Esophagus squamous epithelium (tissue), 5 donors: ENCODE results near the gene MYOCOS. TPM values are rescaled to one million over a fixed set of nuclear protein-coding genes. Genes with fewer than 3 reads are reported as not detected.
A peak's percentile ranks its signal among the peaks of the same experiment; 100 is the strongest.
"Not testable (repeated sequence)": the region's sequence is repeated elsewhere in the genome, so short reads cannot be mapped to it uniquely, and the experiment has no call there.

Experiments
- DNase-seq: peaks from one replicate; lab custom pipeline; 2025; lab: John Stamatoyannopoulos, UW
- H3K27ac ChIP-seq, 4 donors: fragments of 200-600 bp; sonication (generic); one replicate each; pipeline ENCODE4 v1.5.1; 2016 to 2019; ENCODE audit warnings: mild to moderate bottlenecking in 1 of 4
- H3K27me3 ChIP-seq, 4 donors: fragments of 200-600 bp; sonication (generic); 1 replicate in 3 of 4; 2 replicates in 1 of 4; pipeline versions ENCODE4 v1.5.1 to v1.6.0; 2017 to 2021; ENCODE audit warnings: antibody characterized with exemption in 1 of 4
- H3K36me3 ChIP-seq, 3 donors: fragments of 200-600 bp; sonication (generic); one replicate each; pipeline ENCODE4 v1.5.1; 2016 to 2019
- H3K4me1 ChIP-seq, 3 donors: fragments of 200-600 bp; sonication (generic); one replicate each; pipeline ENCODE4 v1.5.1; 2017 to 2019
- H3K4me3 ChIP-seq, 4 donors: fragments of 200-600 bp; sonication (generic); 1 replicate in 3 of 4; 2 replicates in 1 of 4; pipeline ENCODE4 v1.5.1; 2016 to 2019; ENCODE audit warnings: mild to moderate bottlenecking in 2 of 4, moderate library complexity in 1 of 4
- H3K9me3 ChIP-seq, 3 donors: fragments of 200-600 bp; sonication (generic); one replicate each; pipeline ENCODE4 v1.5.1; 2016 to 2019
- POLR2A ChIP-seq, 4 donors: fragments of 450-650 bp; IDR thresholded peaks; one replicate each; pipeline ENCODE4 v1.6.1; 2017; ENCODE audit warnings: antibody characterized with exemption in 4 of 4, mild to moderate bottlenecking in 4 of 4, moderate library complexity in 3 of 4
- WGBS, 2 donors: methylation state at CpG; one replicate each; pipeline ENCODE4 v1.1.5; 2018; 5-methylcytosine and 5-hydroxymethylcytosine counted together
- intact Hi-C: fragments of 100-400 bp; cut with DNase I; formaldehyde crosslinking; loops from one replicate; pipeline ENCODE4 v1.15.0; 2022
- total RNA-seq, 4 donors: library from RNA; depleted of rRNA; stranded (reverse); fragments of >200 nt; gene quantifications; one replicate each; pipeline ENCODE4 v1.1.0, GENCODE V29; 2016
- TF ChIP-seq, protein P1 (sequence below), 6 experiments: fragments of 450-650 bp in 4 of 6; fragments of 200-600 bp in 2 of 6; sonication (generic) in 2 of 6; IDR thresholded peaks; one replicate each; pipeline ENCODE4 v1.5.1; 2016 to 2019; ENCODE audit warnings: antibody characterized with exemption in 6 of 6, mild to moderate bottlenecking in 4 of 6, moderate library complexity in 4 of 6
- donor health status: DM: yes; HTN: yes; CAD: no.

The MYOCOS gene
- total RNA-seq, 4 donors from 2014 or later: not detected

DNA sequence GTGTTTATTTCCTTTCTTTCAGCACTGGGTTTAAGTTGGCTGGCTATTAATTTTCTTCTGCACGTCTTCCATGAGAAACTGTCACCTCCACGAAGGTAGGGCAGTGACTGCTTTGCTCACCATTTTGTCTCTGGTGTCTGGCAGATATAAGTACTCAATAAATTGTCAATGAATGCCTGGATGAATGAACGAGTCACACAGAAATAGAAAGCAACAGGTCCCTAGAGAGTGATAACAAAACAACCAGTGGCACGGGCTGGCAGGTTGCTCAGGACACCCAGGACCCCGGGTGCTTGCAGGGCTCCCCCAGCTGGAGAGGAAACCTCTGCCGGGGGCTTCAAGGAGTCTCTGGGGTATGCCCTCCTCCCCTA lies 33.7 kb downstream of the MYOCOS start:
- H3K4me1 ChIP-seq: peaks cover 0 to 32% (median 15%) of the 10 kb centered on the region in 3 donors
- H3K9me3 ChIP-seq: no peaks in the 10 kb centered on the region
- H3K27ac ChIP-seq: peak overlapping the region in 3 of 4 donors; percentile 66 to 85 (median 83)
- DNase-seq: no peak
- no peaks in the 10 kb centered on the region for H3K27me3 ChIP-seq
- WGBS, 2 donors: 53 to 73% methylated on average over 4 to 6 of the region's 6 CpGs
- intact Hi-C loops: no loop called here
- no peaks in the 10 kb centered on the region for H3K36me3 ChIP-seq
- peak overlapping the region in 2 of 4 donors; percentile 9 to 45 for H3K4me3 ChIP-seq
- no peak for TF ChIP-seq POLR2A (IDR thresholded peaks at IDR 0.05)
- TF ChIP-seq, protein P1, sequence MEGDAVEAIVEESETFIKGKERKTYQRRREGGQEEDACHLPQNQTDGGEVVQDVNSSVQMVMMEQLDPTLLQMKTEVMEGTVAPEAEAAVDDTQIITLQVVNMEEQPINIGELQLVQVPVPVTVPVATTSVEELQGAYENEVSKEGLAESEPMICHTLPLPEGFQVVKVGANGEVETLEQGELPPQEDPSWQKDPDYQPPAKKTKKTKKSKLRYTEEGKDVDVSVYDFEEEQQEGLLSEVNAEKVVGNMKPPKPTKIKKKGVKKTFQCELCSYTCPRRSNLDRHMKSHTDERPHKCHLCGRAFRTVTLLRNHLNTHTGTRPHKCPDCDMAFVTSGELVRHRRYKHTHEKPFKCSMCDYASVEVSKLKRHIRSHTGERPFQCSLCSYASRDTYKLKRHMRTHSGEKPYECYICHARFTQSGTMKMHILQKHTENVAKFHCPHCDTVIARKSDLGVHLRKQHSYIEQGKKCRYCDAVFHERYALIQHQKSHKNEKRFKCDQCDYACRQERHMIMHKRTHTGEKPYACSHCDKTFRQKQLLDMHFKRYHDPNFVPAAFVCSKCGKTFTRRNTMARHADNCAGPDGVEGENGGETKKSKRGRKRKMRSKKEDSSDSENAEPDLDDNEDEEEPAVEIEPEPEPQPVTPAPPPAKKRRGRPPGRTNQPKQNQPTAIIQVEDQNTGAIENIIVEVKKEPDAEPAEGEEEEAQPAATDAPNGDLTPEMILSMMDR (IDR thresholded peaks at IDR 0.05): no peak

DNA sequence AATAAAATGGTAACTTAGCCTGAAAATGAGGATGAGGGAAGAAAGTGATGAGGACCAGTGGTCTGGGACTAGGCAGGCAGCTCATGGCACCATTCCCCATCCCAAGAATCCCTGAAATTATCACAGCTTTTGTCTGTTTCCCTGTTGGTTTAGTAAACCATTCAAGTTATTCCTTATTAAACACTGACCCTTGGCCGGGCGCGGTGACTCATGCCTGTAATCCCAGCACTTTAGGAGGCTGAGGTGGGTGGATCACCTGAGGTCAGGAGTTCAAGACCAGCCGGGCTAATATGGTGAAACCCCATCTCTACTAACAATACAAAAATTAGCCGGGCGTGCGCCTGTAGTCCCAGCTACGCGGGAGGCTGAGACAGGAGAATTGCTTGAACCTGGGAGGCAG lies 34.2 kb downstream of the MYOCOS start:
- H3K27me3 ChIP-seq, H3K36me3 ChIP-seq, DNase-seq, H3K9me3 ChIP-seq, H3K4me3 ChIP-seq, intact Hi-C loops: not testable (repeated sequence)
- peak overlapping the region in 3 of 4 donors; percentile 66 to 85 (median 83) for H3K27ac ChIP-seq
- peaks cover 0 to 32% (median 15%) of the 10 kb centered on the region in 3 donors for H3K4me1 ChIP-seq
- WGBS, 2 donors: 88 to 89% methylated on average over 9 of the region's 9 CpGs

DNA sequence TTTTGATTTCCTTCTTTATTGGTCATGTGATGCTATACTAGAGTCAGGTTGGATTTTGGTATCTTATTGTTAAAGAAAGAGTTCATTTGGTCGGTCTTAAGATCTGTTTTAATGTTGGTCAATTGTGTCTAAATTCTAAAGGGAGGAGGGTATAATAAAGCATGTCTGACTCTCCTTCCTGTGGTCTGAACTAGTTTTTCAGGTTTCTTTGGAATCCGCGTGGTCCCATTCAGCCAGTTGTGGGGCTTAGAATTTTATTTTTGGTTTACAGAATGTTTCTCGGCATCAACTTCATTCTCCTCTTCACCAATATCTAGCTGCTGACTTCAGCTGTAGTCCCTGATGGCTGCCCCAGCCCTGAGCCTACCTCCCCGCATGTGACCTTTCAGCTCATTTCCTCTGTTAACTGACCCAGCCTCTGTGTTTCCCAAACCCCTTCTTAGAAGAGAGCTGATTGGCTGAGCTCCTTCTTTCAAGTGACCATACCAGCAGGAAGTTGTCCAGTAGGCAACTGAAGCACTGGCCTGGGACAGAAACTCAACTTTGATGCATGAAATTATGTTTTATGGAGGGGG lies 39.1 kb downstream of the MYOCOS start:
- Histone ChIP-seq H3K4me3 (no peak overlapping the region), H3K27ac (no peak overlapping the region), H3K36me3 (no peaks in the 10 kb centered on the region), H3K9me3 (no peaks in the 10 kb centered on the region), H3K27me3 (no peaks in the 10 kb centered on the region), H3K4me1 (peaks cover 0 to 22% (median 0%) of the 10 kb centered on the region in 3 donors)
- DNase-seq: no peak
- WGBS, 2 donors: 52 to 70% methylated on average over 5 of the region's 5 CpGs
- intact Hi-C loops: no loop called here
- TF ChIP-seq, protein P1 (IDR thresholded peaks at IDR 0.05): no peak
- TF ChIP-seq POLR2A (IDR thresholded peaks at IDR 0.05): no peak

DNA sequence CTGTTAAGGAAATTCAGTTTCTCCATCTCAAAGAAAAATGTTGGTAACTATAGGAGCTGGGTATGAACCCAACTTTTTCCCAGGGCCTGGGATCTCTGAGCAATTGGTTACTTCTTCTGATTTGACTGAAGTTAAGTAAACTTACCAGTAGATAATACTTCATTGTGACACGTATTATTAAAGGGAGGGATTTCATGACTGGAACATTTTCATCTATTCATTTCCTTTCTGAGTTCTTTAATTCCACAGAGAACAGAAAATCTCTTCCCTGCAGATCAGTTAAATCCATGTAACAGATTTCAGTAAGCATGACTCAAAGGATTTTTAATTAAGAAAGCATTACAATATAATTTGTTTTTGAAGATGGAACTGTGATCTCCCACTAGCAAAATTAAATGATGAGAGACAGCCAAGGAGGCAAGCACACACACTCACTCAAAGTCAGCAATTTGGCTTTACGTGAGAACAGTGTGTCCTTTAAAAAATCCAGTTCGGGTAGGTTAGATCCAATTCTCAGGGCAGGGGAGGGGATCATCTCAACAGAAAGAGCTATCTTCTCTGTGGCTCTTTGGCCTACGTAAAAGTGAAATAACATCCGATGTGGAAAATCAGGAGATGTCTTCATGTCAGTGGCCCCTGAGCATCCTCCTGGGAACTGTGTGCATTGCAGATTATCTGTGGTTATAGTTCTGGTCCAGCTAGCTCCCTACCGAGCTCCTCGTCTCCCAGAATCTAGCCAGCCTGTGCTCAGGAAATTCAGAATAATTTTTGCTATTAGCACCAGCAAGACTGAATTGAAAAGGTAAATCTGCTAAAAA lies 41.2 kb downstream of the MYOCOS start:
- peak overlapping the region in 3 of 4 donors; percentile 49 to 81 (median 79) for H3K27ac ChIP-seq
- H3K4me3 ChIP-seq: no peak overlapping the region
- H3K4me1 ChIP-seq: peaks cover 0 to 19% (median 0%) of the 10 kb centered on the region in 3 donors
- H3K36me3 ChIP-seq: no peaks in the 10 kb centered on the region
- TF ChIP-seq, protein P1 (IDR thresholded peaks at IDR 0.05): no peak
- TF ChIP-seq POLR2A (IDR thresholded peaks at IDR 0.05): no peak
- no peak for DNase-seq
- intact Hi-C loops: no loop called here
- H3K27me3 ChIP-seq: no peaks in the 10 kb centered on the region
- H3K9me3 ChIP-seq: no peaks in the 10 kb centered on the region
- WGBS, 2 donors: 61 to 69% methylated on average over 7 of the region's 7 CpGs

DNA sequence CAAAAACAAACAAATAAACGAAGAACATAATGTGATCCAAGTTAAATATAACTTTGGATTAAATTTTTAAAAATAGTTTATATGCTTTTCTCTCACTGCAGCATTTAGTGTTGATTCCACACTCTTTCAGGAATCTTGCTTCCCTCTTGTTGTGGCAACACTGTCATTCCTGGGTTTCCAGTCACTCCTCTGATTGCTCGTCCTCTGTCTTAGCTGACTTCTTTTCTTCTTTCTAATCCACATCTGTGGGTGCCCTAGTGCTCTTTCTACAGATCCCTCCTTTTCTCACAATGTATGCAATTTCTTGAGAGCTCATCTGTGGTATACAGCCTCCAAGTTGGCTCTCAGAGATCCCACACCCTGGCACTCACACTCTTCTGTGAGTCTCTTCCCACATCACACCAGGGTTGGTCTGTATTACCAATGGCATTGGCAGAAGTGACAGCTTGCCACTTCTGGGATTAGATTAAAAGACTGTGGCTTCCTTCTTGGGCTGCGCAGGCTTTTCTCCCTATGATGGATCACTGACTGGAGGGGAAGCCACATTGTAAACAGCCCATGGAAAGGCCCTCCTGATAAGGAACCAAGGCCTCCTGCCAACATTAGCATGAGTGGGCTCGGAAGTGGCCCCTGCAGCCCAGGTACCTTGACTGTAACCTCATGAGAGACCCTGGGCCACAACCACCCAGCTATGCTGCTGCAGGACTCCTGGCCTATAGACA lies 42.0 kb downstream of the MYOCOS start:
- Histone ChIP-seq H3K4me1 (peaks cover 0 to 19% (median 0%) of the 10 kb centered on the region in 3 donors), H3K36me3 (no peaks in the 10 kb centered on the region), H3K27me3 (no peaks in the 10 kb centered on the region), H3K9me3 (no peaks in the 10 kb centered on the region), H3K4me3 (no peak overlapping the region), H3K27ac (peak overlapping the region; percentile 21 to 81 (median 64))
- TF ChIP-seq, protein P1 (IDR thresholded peaks at IDR 0.05): no peak
- no peak for TF ChIP-seq POLR2A (IDR thresholded peaks at IDR 0.05)
- intact Hi-C loops: no loop called here
- DNase-seq: no peak
- 46 to 61% methylated on average over 4 of the region's 4 CpGs for WGBS, 2 donors
